Measurements from ENCODE around the gene AUH.

The AUH gene

GRCh38 chr9:91298311-91298710, 63.4 kb downstream of the AUH start:
- H3K4me3 ChIP-seq (ENCODE audit: low read length): no peak overlapping the region
- no peak overlapping the region for H3K27ac ChIP-seq (ENCODE audit: low read length)
- H3K27me3 ChIP-seq (ENCODE audit: low read depth, low read length): no peaks in the 10 kb centered on the region
- no peaks in the 10 kb centered on the region for H3K79me2 ChIP-seq (ENCODE audit: low read length)
- no peak overlapping the region for H3K4me2 ChIP-seq (ENCODE audit: low read length)
- no peak overlapping the region for H2AFZ ChIP-seq (ENCODE audit: low read depth, low read length)
- no peak overlapping the region for H3K9ac ChIP-seq (ENCODE audit: low read length)
- no peaks in the 10 kb centered on the region for H3K36me3 ChIP-seq (replicated peaks; ENCODE audit: low read depth, low read length)
- peaks cover 15% of the 10 kb centered on the region for H3K4me1 ChIP-seq (ENCODE audit: low read length)
- no peaks in the 10 kb centered on the region for H4K20me1 ChIP-seq (ENCODE audit: insufficient read depth, low read length)
- H3K9me3 ChIP-seq (ENCODE audit: insufficient read depth, low read length): no peaks in the 10 kb centered on the region
- no peak for TF ChIP-seq EZH2phosphoT487 (IDR thresholded peaks at IDR 0.05; ENCODE audit: low read depth)
- TF ChIP-seq CTCF (IDR thresholded peaks at IDR 0.05; ENCODE audit: low read depth, low read length): no peak

- TF ChIP-seq CTCF (IDR thresholded peaks at IDR 0.05; ENCODE audit: low read depth, low read length): no peak
- no peak for TF ChIP-seq EZH2phosphoT487 (IDR thresholded peaks at IDR 0.05; ENCODE audit: low read depth)
- no peak overlapping the region for H3K4me2 ChIP-seq (ENCODE audit: low read length)
These were observed 64.4 kb downstream of the AUH start for GRCh38 chr9:91297306-91297705.

GRCh38 chr9:91296354-91296753, 65.4 kb downstream of the AUH start:
- no peak overlapping the region for H3K4me2 ChIP-seq (ENCODE audit: low read length)
- H3K4me3 ChIP-seq (ENCODE audit: low read length): no peak overlapping the region
- TF ChIP-seq CTCF (IDR thresholded peaks at IDR 0.05; ENCODE audit: low read depth, low read length) (no peak), EZH2phosphoT487 (IDR thresholded peaks at IDR 0.05; ENCODE audit: low read depth) (no peak)
- H3K27ac ChIP-seq (ENCODE audit: low read length): no peak overlapping the region
- no peaks in the 10 kb centered on the region for H3K9me3 ChIP-seq (ENCODE audit: insufficient read depth, low read length)
- no peaks in the 10 kb centered on the region for H3K27me3 ChIP-seq (ENCODE audit: low read depth, low read length)
- no peak overlapping the region for H2AFZ ChIP-seq (ENCODE audit: low read depth, low read length)
- peaks cover 8% of the 10 kb centered on the region for H3K4me1 ChIP-seq (ENCODE audit: low read length)
- no peaks in the 10 kb centered on the region for H3K79me2 ChIP-seq (ENCODE audit: low read length)
- no peaks in the 10 kb centered on the region for H3K36me3 ChIP-seq (replicated peaks; ENCODE audit: low read depth, low read length)
- no peaks in the 10 kb centered on the region for H4K20me1 ChIP-seq (ENCODE audit: insufficient read depth, low read length)
- no peak overlapping the region for H3K9ac ChIP-seq (ENCODE audit: low read length)

More at GRCh38 chr9:91297306-91297705, 64.4 kb downstream of the AUH start:
- no peak overlapping the region for H3K9ac ChIP-seq (ENCODE audit: low read length)
- H3K4me3 ChIP-seq (ENCODE audit: low read length): no peak overlapping the region
- H3K36me3 ChIP-seq (replicated peaks; ENCODE audit: low read depth, low read length): no peaks in the 10 kb centered on the region
- no peaks in the 10 kb centered on the region for H3K27me3 ChIP-seq (ENCODE audit: low read depth, low read length)
- H3K4me1 ChIP-seq (ENCODE audit: low read length): peaks cover 8% of the 10 kb centered on the region
- no peak overlapping the region for H2AFZ ChIP-seq (ENCODE audit: low read depth, low read length)
- no peaks in the 10 kb centered on the region for H3K79me2 ChIP-seq (ENCODE audit: low read length)
- H4K20me1 ChIP-seq (ENCODE audit: insufficient read depth, low read length): no peaks in the 10 kb centered on the region
- no peak overlapping the region for H3K27ac ChIP-seq (ENCODE audit: low read length)
- H3K9me3 ChIP-seq (ENCODE audit: insufficient read depth, low read length): no peaks in the 10 kb centered on the region

GRCh38 chr9:91295357-91295756, 66.4 kb downstream of the AUH start:
- H3K4me2 ChIP-seq (ENCODE audit: low read length): no peak overlapping the region
- no peaks in the 10 kb centered on the region for H3K9me3 ChIP-seq (ENCODE audit: insufficient read depth, low read length)
- no peaks in the 10 kb centered on the region for H3K27me3 ChIP-seq (ENCODE audit: low read depth, low read length)
- no peak for TF ChIP-seq CTCF (IDR thresholded peaks at IDR 0.05; ENCODE audit: low read depth, low read length)
- TF ChIP-seq EZH2phosphoT487 (IDR thresholded peaks at IDR 0.05; ENCODE audit: low read depth): no peak
- H3K4me1 ChIP-seq (ENCODE audit: low read length): peaks cover 8% of the 10 kb centered on the region
- H3K27ac ChIP-seq (ENCODE audit: low read length): no peak overlapping the region
- no peak overlapping the region for H2AFZ ChIP-seq (ENCODE audit: low read depth, low read length)
- H3K79me2 ChIP-seq (ENCODE audit: low read length): no peaks in the 10 kb centered on the region
- H3K36me3 ChIP-seq (replicated peaks; ENCODE audit: low read depth, low read length): no peaks in the 10 kb centered on the region
- H4K20me1 ChIP-seq (ENCODE audit: insufficient read depth, low read length): no peaks in the 10 kb centered on the region
- no peak overlapping the region for H3K4me3 ChIP-seq (ENCODE audit: low read length)
- no peak overlapping the region for H3K9ac ChIP-seq (ENCODE audit: low read length)
